HG02943 (cell line): Measurements from ENCODE around the gene CCM2.
"Not testable (repeated sequence)": the region's sequence is repeated elsewhere in the genome, so short reads cannot be mapped to it uniquely, and the experiment has no call there.

ENCODE experiments used
- ATAC-seq: cut with Tn5 transposase; IDR thresholded peaks from one replicate; pipeline ENCODE4 v1.9.1; 2021; ENCODE audit warnings: mild to moderate bottlenecking, low read depth, moderate library complexity; ENCODE audit not compliant: unreplicated experiment

The CCM2 gene

GRCh38 chr7:45114257-45114656 lies 114.3 kb downstream of the CCM2 start:
- ATAC-seq, result not testable (repeated sequence)

- no peak for ATAC-seq
Measured at GRCh38 chr7:45114926-45115325, 114.9 kb downstream of the CCM2 start.

- ATAC-seq, result no peak
Measured at GRCh38 chr7:45116048-45116447, 116.0 kb downstream of the CCM2 start.

- no peak for ATAC-seq
Measured at GRCh38 chr7:45117582-45117981, 117.6 kb downstream of the CCM2 start.

GRCh38 chr7:45118292-45118691 lies 118.3 kb downstream of the CCM2 start:
- no peak for ATAC-seq

GRCh38 chr7:45118889-45119331 lies 118.9 kb downstream of the CCM2 start:
- no peak for ATAC-seq

GRCh38 chr7:45119550-45119949 lies 119.5 kb downstream of the CCM2 start:
- ATAC-seq, result no peak

GRCh38 chr7:45122975-45123860 lies 123.2 kb downstream of the CCM2 start:
- ATAC-seq, result no peak

GRCh38 chr7:45123913-45124710 lies 124.1 kb downstream of the CCM2 start:
- ATAC-seq, result no peak

- no peak for ATAC-seq
Measured at GRCh38 chr7:45125193-45125904, 125.3 kb downstream of the CCM2 start.
